Suppressor macrophage treated with lipopolysaccharide for 4 hours (primary cell): ENCODE data around the gene GPR156.
A peak's percentile ranks its signal among the peaks of the same experiment; 100 is the strongest.

Source experiments
- DNase-seq: peaks from one replicate; pipeline ENCODE4 v3.0.0-alpha.2; 2020

Gene GPR156

GRCh38 chr3:120192579-120192978, 92.4 kb downstream of the GPR156 start:
- DNase-seq: no peak

GRCh38 chr3:120192159-120192558, 92.9 kb downstream of the GPR156 start:
- DNase-seq: no peak

- DNase-seq: peak; percentile 31
These were observed 102.2 kb downstream of the GPR156 start for GRCh38 chr3:120182613-120183511.

GRCh38 chr3:120181632-120182031, 103.4 kb downstream of the GPR156 start:
- DNase-seq: no peak

GRCh38 chr3:120180731-120181412, 104.2 kb downstream of the GPR156 start:
- DNase-seq: no peak

GRCh38 chr3:120177707-120178306, 107.2 kb downstream of the GPR156 start:
- no peak for DNase-seq

- DNase-seq: no peak
These were observed 107.9 kb downstream of the GPR156 start for GRCh38 chr3:120177151-120177550.

- no peak for DNase-seq
These were observed 110.0 kb downstream of the GPR156 start for GRCh38 chr3:120174811-120175539.

GRCh38 chr3:120173056-120173675, 111.9 kb downstream of the GPR156 start:
- DNase-seq: no peak

- DNase-seq: no peak
These were observed 113.0 kb downstream of the GPR156 start for GRCh38 chr3:120172070-120172469.

- DNase-seq: no peak
These were observed 113.7 kb downstream of the GPR156 start for GRCh38 chr3:120171134-120171873.

GRCh38 chr3:120170223-120170622, 114.8 kb downstream of the GPR156 start:
- DNase-seq: no peak

- no peak for DNase-seq
These were observed 115.6 kb downstream of the GPR156 start for GRCh38 chr3:120169407-120169806.

- no peak for DNase-seq
These were observed 116.4 kb downstream of the GPR156 start for GRCh38 chr3:120168611-120169010.

GRCh38 chr3:120168038-120168437, 117.0 kb downstream of the GPR156 start:
- no peak for DNase-seq

GRCh38 chr3:120167488-120167887, 117.5 kb downstream of the GPR156 start:
- DNase-seq: no peak

GRCh38 chr3:120163816-120164215, 121.2 kb downstream of the GPR156 start:
- DNase-seq: no peak

GRCh38 chr3:120163026-120163425, 122.0 kb downstream of the GPR156 start:
- no peak for DNase-seq

GRCh38 chr3:120162400-120162799, 122.6 kb downstream of the GPR156 start:
- no peak for DNase-seq

- peak; percentile 37 for DNase-seq
These were observed 123.1 kb downstream of the GPR156 start for GRCh38 chr3:120161902-120162301.

- peak; percentile 27 for DNase-seq
These were observed 125.0 kb downstream of the GPR156 start for GRCh38 chr3:120160050-120160449.

- DNase-seq: no peak
These were observed 127.3 kb downstream of the GPR156 start for GRCh38 chr3:120157681-120158080.
